ENCODE results near the gene KLHL8.

Gene KLHL8

GRCh38 chr4:87120411-87121162, 99.8 kb downstream of the KLHL8 start:
- TF ChIP-seq CTCF (conservative IDR thresholded peaks at IDR 0.05), result no peak
- peak overlapping the region; percentile 88 for H3K27ac ChIP-seq

- peak overlapping the region; percentile 88 for H3K27ac ChIP-seq
- TF ChIP-seq CTCF (conservative IDR thresholded peaks at IDR 0.05), result no peak
These were observed 100.4 kb downstream of the KLHL8 start for GRCh38 chr4:87120010-87120409.

GRCh38 chr4:87118826-87119225, 101.6 kb downstream of the KLHL8 start:
- peak overlapping the region; percentile 88 for H3K27ac ChIP-seq
- no peak for TF ChIP-seq CTCF (conservative IDR thresholded peaks at IDR 0.05)

GRCh38 chr4:87118421-87118820, 102.0 kb downstream of the KLHL8 start:
- no peak for TF ChIP-seq CTCF (conservative IDR thresholded peaks at IDR 0.05)
- H3K27ac ChIP-seq, result peak overlapping the region; percentile 88

GRCh38 chr4:87117732-87118075, 102.7 kb downstream of the KLHL8 start:
- no peak for TF ChIP-seq CTCF (conservative IDR thresholded peaks at IDR 0.05)
- H3K27ac ChIP-seq, result peak overlapping the region; percentile 88

- TF ChIP-seq CTCF (conservative IDR thresholded peaks at IDR 0.05), result no peak
- peak overlapping the region; percentile 88 for H3K27ac ChIP-seq
These were observed 103.2 kb downstream of the KLHL8 start for GRCh38 chr4:87117051-87117731.

- H3K27ac ChIP-seq, result peak overlapping the region; percentile 88
- TF ChIP-seq CTCF (conservative IDR thresholded peaks at IDR 0.05), result no peak
These were observed 104.2 kb downstream of the KLHL8 start for GRCh38 chr4:87116231-87116630.

Measured in VCaP (cell line).